Stimulated activated CD8-positive, alpha-beta memory T cell treated with anti-CD3 and anti-CD28 coated beads, Interleukin-7, amount 100 ng/mL, for 4 hours (primary cell): ENCODE results near the gene MGA.

Experiments used
- DNase-seq, 2 donors: peaks; one replicate each; pipeline ENCODE4 v3.0.0-alpha.2; 2020; ENCODE audit warnings: low read depth in 2 of 2

Gene MGA

GRCh38 chr15:41782371-41783282, 122.4 kb downstream of the MGA start:
- no peak for DNase-seq

GRCh38 chr15:41783296-41783695, 123.1 kb downstream of the MGA start:
- no peak for DNase-seq

GRCh38 chr15:41788262-41788661, 128.1 kb downstream of the MGA start:
- DNase-seq: no peak

GRCh38 chr15:41789236-41789635, 129.0 kb downstream of the MGA start:
- no peak for DNase-seq

GRCh38 chr15:41789662-41790061, 129.5 kb downstream of the MGA start:
- DNase-seq: no peak

GRCh38 chr15:41790169-41790568, 130.0 kb downstream of the MGA start:
- DNase-seq: no peak

GRCh38 chr15:41790756-41791546, 130.7 kb downstream of the MGA start:
- DNase-seq: no peak

GRCh38 chr15:41791547-41791937, 131.3 kb downstream of the MGA start:
- no peak for DNase-seq

- DNase-seq: no peak
These were observed 131.9 kb downstream of the MGA start for GRCh38 chr15:41792000-41792637.

GRCh38 chr15:41794081-41794480, 133.9 kb downstream of the MGA start:
- DNase-seq: no peak

GRCh38 chr15:41795996-41796856, 136.0 kb downstream of the MGA start:
- DNase-seq: no peak

- no peak for DNase-seq
These were observed 137.2 kb downstream of the MGA start for GRCh38 chr15:41797201-41797944.

- no peak for DNase-seq
These were observed 138.6 kb downstream of the MGA start for GRCh38 chr15:41798607-41799487.

- no peak for DNase-seq
These were observed 139.2 kb downstream of the MGA start for GRCh38 chr15:41799488-41799805.

GRCh38 chr15:41801185-41801584, 141.0 kb downstream of the MGA start:
- no peak for DNase-seq

GRCh38 chr15:41801850-41802455, 141.7 kb downstream of the MGA start:
- no peak for DNase-seq

GRCh38 chr15:41804361-41804760, 144.2 kb downstream of the MGA start:
- no peak for DNase-seq

- no peak for DNase-seq
These were observed 144.9 kb downstream of the MGA start for GRCh38 chr15:41804916-41805666.

- DNase-seq: no peak
These were observed 145.5 kb downstream of the MGA start for GRCh38 chr15:41805711-41806110.
